A549 (cell line): ENCODE measurements around the gene TMEM250. TPM values are rescaled to one million over a fixed set of nuclear protein-coding genes. Genes with fewer than 3 reads are reported as not detected.

ENCODE experiments used
- ATAC-seq, 2 experiments: fragments of 200-7000 bp in 1 of 2; fragments of >200 bp in 1 of 2; cut with Nextera tagmentation in 1 of 2; cut with Tn5 transposase in 1 of 2; 3 replicates each; pipeline versions ENCODE4 v1.8.0 to v1.9.1; 2018 to 2020; ENCODE audit warnings: mild to moderate bottlenecking in 1 of 2, moderate library complexity in 1 of 2
- CTCF ChIA-PET: fragments of 300-600 bp; sonication (Branson Sonifier 250); formaldehyde crosslinking; extraction: SDS; loops from one replicate; lab custom pipeline; 2021; ENCODE audit warnings: antibody characterized with exemption, inconsistent platforms; lab: Yijun Ruan, JAX
- POLR2A ChIA-PET: fragments of 350-600 bp; formaldehyde crosslinking; extraction: SDS; loops from one replicate; lab custom pipeline; 2021; ENCODE audit warnings: antibody characterized with exemption, inconsistent platforms; lab: Yijun Ruan, JAX
- DNase-seq, 2 experiments: peaks; one replicate each; pipeline versions ENCODE4 v3.0.0 to v3.0.0-alpha.2; 2011 to 2016; ENCODE audit warnings: low read depth in 1 of 2, low spot score in 1 of 2
- FAIRE-seq: peaks from 2 replicates; lab custom pipeline; 2011; peaks lifted over from hg19 to GRCh38; lab: Jason Lieb, UNC
- H3K27ac ChIP-seq, 2 experiments: fragments of >200 bp; sonication (Bioruptor Twin); formaldehyde crosslinking; 3 replicates each; pipeline ENCODE4 v1.5.1; 2016 to 2017
- H3K4me1 ChIP-seq: fragments of >200 bp; sonication (Bioruptor Twin); formaldehyde crosslinking; 3 replicates; pipeline ENCODE4 v1.6.1; 2016
- H3K4me2 ChIP-seq: fragments of >200 bp; sonication (Bioruptor Twin); formaldehyde crosslinking; 3 replicates; pipeline ENCODE4 v1.6.1; 2016
- H3K4me3 ChIP-seq: fragments of >200 bp; sonication (Bioruptor Twin); formaldehyde crosslinking; 3 replicates; pipeline ENCODE4 v1.5.1; 2016
- H3K9me3 ChIP-seq: fragments of >200 bp; sonication (Bioruptor Twin); formaldehyde crosslinking; 3 replicates; pipeline ENCODE4 v1.6.1; 2016
- BCL3 ChIP-seq: fragments of >200 bp; sonication (Bioruptor Twin); formaldehyde crosslinking; IDR thresholded peaks from 3 replicates; pipeline ENCODE4 v1.6.1; 2016
- CBX2 ChIP-seq: fragments of 200-600 bp; sonication (generic); IDR thresholded peaks from 2 replicates; pipeline ENCODE4 v1.6.1; 2016; ENCODE audit warnings: low read depth, mild to moderate bottlenecking, borderline replicate concordance
- CEBPB ChIP-seq, 2 experiments: fragments of >200 bp in 1 of 2; sonication (Bioruptor Twin) in 1 of 2; formaldehyde crosslinking in 1 of 2; IDR thresholded peaks; 2 replicates each; pipeline ENCODE4 v1.6.1; 2012 to 2016
- CTCF ChIP-seq: fragments of >200 bp; sonication (Bioruptor Twin); formaldehyde crosslinking; IDR thresholded peaks from 3 replicates; pipeline ENCODE4 v1.5.1; 2016
- EP300 ChIP-seq, 2 experiments: fragments of >200 bp; sonication (Bioruptor Twin); formaldehyde crosslinking; IDR thresholded peaks; 2 replicates in 1 of 2; 3 replicates in 1 of 2; pipeline ENCODE4 v1.6.1; 2016 to 2017
- FOSB ChIP-seq: fragments of 250-450 bp; sonication (Bioruptor Pico); IDR thresholded peaks from 2 replicates; pipeline ENCODE4 v1.5.0; 2020; ENCODE audit warnings: mild to moderate bottlenecking, moderate library complexity
- FOSL2 ChIP-seq, 2 experiments: fragments of 450-650 bp in 1 of 2; fragments of >200 bp in 1 of 2; sonication (Bioruptor Twin) in 1 of 2; formaldehyde crosslinking; IDR thresholded peaks; 2 replicates each; pipeline versions ENCODE4 v1.5.0 to v1.6.1; 2016 to 2020; ENCODE audit warnings: mild to moderate bottlenecking in 1 of 2, moderate library complexity in 1 of 2
- FOXS1 ChIP-seq: fragments of 250-450 bp; sonication (Bioruptor Pico); IDR thresholded peaks from 2 replicates; pipeline ENCODE4 v1.5.0; 2020; ENCODE audit warnings: mild to moderate bottlenecking, moderate library complexity
- HEYL ChIP-seq: fragments of 250-450 bp; sonication (Bioruptor Pico); IDR thresholded peaks from 2 replicates; pipeline ENCODE4 v1.8.0; 2021; ENCODE audit warnings: mild to moderate bottlenecking, moderate library complexity
- HMGXB4 ChIP-seq: fragments of 250-450 bp; sonication (Bioruptor Pico); IDR thresholded peaks from 2 replicates; pipeline ENCODE4 v1.5.0; 2021; ENCODE audit warnings: mild to moderate bottlenecking, moderate library complexity, borderline replicate concordance
- HOXB13 ChIP-seq: fragments of 250-450 bp; sonication (Bioruptor Pico); IDR thresholded peaks from 2 replicates; pipeline ENCODE4 v1.5.0; 2020; ENCODE audit warnings: low read depth, mild to moderate bottlenecking, moderate library complexity
- KDM1A ChIP-seq: fragments of 200-600 bp; sonication (generic); IDR thresholded peaks from 2 replicates; pipeline ENCODE4 v1.6.1; 2016; ENCODE audit warnings: low read depth, mild to moderate bottlenecking
- KDM5A ChIP-seq: fragments of 200-600 bp; sonication (generic); IDR thresholded peaks from 2 replicates; pipeline ENCODE4 v1.6.1; 2016; ENCODE audit warnings: antibody characterized with exemption, mild to moderate bottlenecking
- NR3C1 ChIP-seq: fragments of >200 bp; sonication (Bioruptor Twin); formaldehyde crosslinking; IDR thresholded peaks from 3 replicates; pipeline ENCODE4 v1.6.1; 2017
- RAD21 ChIP-seq, 2 experiments: fragments of >200 bp in 1 of 2; sonication (Bioruptor Twin) in 1 of 2; formaldehyde crosslinking in 1 of 2; IDR thresholded peaks in 1 of 2; conservative IDR thresholded peaks in 1 of 2; 2 replicates in 1 of 2; 3 replicates in 1 of 2; pipeline ENCODE4 v1.6.1; 2012 to 2018; ENCODE audit warnings: inconsistent platforms in 1 of 2
- RCOR1 ChIP-seq: fragments of 150-350 bp; IDR thresholded peaks from 2 replicates; pipeline ENCODE4 v1.6.1; 2014; ENCODE audit warnings: antibody characterized with exemption, low read length, low read depth
- SMC3 ChIP-seq: fragments of >200 bp; sonication (Bioruptor Twin); formaldehyde crosslinking; IDR thresholded peaks from 3 replicates; pipeline ENCODE4 v1.6.1; 2018; ENCODE audit warnings: inconsistent platforms
- SREBF2 ChIP-seq: fragments of 450-650 bp; IDR thresholded peaks from 2 replicates; pipeline ENCODE4 v1.6.1; 2014; ENCODE audit warnings: mild to moderate bottlenecking, moderate library complexity
- ZNF302 ChIP-seq: fragments of 250-450 bp; sonication (Bioruptor Pico); IDR thresholded peaks from 2 replicates; pipeline ENCODE4 v1.9.0; 2021; ENCODE audit warnings: inconsistent platforms, mild to moderate bottlenecking, moderate library complexity
- ZSCAN20 ChIP-seq: fragments of 250-450 bp; sonication (Bioruptor Pico); IDR thresholded peaks from 2 replicates; pipeline ENCODE4 v1.8.0; 2022; ENCODE audit warnings: mild to moderate bottlenecking, moderate library complexity
- WGBS: methylation state at CpG from one replicate; pipeline ENCODE4 v1.1.6; 2017; ENCODE audit errors: missing lambda C conversion rate; 5-methylcytosine and 5-hydroxymethylcytosine counted together
- polyA plus RNA-seq, 4 experiments: library from polyadenylated mRNA; depleted of rRNA in 3 of 4; stranded (reverse); fragments of >200 nt; fragmentation: RNase III in 1 of 4; extraction: RNeasy Plus Mini Kit Qiagen cat#74134 plus additional on column Dnase treatment in 1 of 4; gene quantifications; 2 replicates in 3 of 4; 3 replicates in 1 of 4; pipeline ENCODE4 v1.2.3, GENCODE V29; 2011 to 2017

Gene TMEM250
- polyA plus RNA-seq, 2 of the 4 experiments (the other 2 are of a cell fraction), result 13.0 to 35.2 TPM

DNA sequence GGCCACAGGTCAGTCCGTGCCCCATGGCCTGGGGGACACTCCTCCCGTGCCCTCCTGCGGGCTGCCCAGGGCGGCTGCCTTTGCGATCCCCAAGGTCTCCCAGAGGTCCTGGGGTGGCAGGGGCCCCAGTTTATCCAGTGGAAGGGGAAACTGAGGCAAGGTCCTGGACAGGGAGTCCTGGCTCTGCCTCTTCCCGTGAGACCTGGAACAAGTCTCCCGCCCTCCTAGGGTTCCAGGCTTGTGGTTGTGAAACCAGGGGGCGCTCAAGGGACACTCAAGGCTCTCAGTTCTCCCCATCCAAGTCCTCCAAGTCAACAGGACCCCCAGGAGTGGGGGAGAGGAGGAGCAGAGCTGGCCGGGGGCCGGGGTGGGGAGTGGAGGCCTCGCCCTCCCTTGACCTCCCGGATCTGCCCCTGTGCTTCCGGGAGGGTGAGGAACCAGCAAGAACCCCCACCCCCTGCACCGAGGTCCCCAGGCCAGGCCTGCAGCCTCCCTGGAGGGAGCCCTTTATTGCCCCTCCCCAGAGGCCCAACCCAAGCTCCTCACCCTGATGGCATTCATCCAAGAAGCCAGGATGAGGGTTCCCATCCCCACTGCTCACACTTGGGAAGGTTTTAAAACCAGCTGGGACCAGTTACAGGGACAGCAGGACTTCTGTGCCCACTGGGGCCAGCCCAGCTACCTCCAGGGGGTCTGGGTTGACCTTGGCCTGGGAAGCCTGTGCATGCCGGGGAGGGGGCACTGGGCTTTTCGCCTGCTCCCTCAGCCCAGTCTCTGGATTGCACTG is 24.7 kb upstream of the TMEM250 start:
- Histone ChIP-seq H3K27ac (no peak overlapping the region), H3K4me2 (no peak overlapping the region), H3K9me3 (no peaks in the 10 kb centered on the region), H3K4me1 (no peaks in the 10 kb centered on the region), H3K4me3 (no peak overlapping the region)
- DNase-seq (peak in 1 of 2 experiments; percentile 60), ATAC-seq (peak; percentile 40 to 79; a peak in 3 of 6 replicates), FAIRE-seq (no peak)
- TF ChIP-seq RAD21 (conservative IDR thresholded peaks at IDR 0.05 in 1 of 2, IDR thresholded peaks at IDR 0.05 in 1 of 2) (peak in 1 of 2 experiments; percentile 62; a peak in 3 of 5 replicates), SMC3 (peak; percentile 41; the same call in 1 of the 3 replicates), CEBPB (IDR thresholded peaks at IDR 0.05) (peak in 1 of 2 experiments; percentile 34; a peak in 1 of 4 replicates), FOSB (no peak), RCOR1 (no peak), CTCF (peak; percentile 45)
- WGBS, result 47% methylated on average over 7 of the region's 16 CpGs
- ChIA-PET CTCF (interaction anchor here (0.8 to 4.4 kb wide), 11 partner anchors 8 to 135 kb away, joined by 3 to 18 read pairs (median 4); no protein-coding TSS in a partner anchor), POLR2A (no interaction called here)

DNA sequence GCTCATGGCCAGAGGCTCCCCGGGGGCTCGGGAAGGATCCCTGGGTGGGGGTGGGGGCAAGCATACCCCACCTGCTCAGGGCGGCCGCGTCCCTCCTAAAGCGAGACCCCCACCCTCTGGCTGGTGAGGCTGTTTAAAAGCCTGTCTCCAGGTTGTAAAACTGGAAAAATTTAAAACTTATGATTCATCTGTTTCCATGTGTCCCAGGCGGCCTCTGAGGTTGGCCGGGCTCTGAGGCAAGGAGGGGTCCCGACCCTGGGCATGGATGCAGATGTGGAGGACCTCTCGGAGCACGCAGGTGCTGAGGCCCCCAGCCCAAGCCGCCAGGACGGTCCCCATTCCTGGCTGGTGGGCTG is 24.2 kb upstream of the TMEM250 start:
- DNase-seq (no peak), FAIRE-seq (no peak), ATAC-seq (no peak)
- WGBS, result 33% methylated on average over 10 of the region's 13 CpGs
- no peaks in the 10 kb centered on the region for H3K9me3 ChIP-seq
- H3K4me2 ChIP-seq, result no peak overlapping the region
- H3K4me3 ChIP-seq, result no peak overlapping the region
- no peak overlapping the region for H3K27ac ChIP-seq
- no peaks in the 10 kb centered on the region for H3K4me1 ChIP-seq
- CTCF ChIA-PET, result interaction anchor here (1.2 to 4.4 kb wide), 5 partner anchors 15 to 124 kb away, joined by 4 to 18 read pairs (median 4); no protein-coding TSS in a partner anchor
- POLR2A ChIA-PET, result no interaction called here
- TF ChIP-seq SREBF2, result no peak
- no peak for TF ChIP-seq HMGXB4 (CRISPR knock-in tag)
- no peak for TF ChIP-seq NR3C1
- no peak for TF ChIP-seq ZSCAN20 (CRISPR knock-in tag)
- no peak for TF ChIP-seq CBX2
- TF ChIP-seq HOXB13, result no peak
- TF ChIP-seq FOSL2 (IDR thresholded peaks at IDR 0.05), result no peak
- TF ChIP-seq FOSL2 (CRISPR knock-in tag; IDR thresholded peaks at IDR 0.05), result no peak
- TF ChIP-seq FOXS1, result no peak
- TF ChIP-seq KDM1A, result no peak
- no peak for TF ChIP-seq BCL3
- no peak for TF ChIP-seq ZNF302

DNA sequence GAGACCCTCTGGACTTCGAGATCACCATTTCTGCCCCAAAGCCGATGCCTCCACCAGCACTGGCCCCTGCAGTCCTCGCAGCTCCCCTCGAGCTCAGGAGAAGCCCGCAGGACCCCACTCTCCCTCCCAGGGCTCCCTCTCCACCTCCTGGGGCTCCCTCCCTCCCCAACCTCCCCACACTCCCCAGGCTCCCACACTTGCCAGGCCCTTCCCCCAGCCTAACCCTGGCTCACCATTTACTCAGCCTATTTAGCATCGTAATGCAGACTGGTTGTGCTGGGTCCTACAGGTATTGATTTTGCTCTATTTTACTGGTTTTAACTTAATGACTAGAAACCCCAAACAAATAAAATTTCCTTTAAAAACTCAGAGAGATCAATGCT is 23.7 kb upstream of the TMEM250 start:
- 81% methylated on average over 6 of the region's 6 CpGs for WGBS

More for the DNA sequence above, 23.7 kb upstream of the TMEM250 start:
- Histone ChIP-seq H3K4me3 (no peak overlapping the region), H3K4me2 (no peak overlapping the region), H3K4me1 (no peaks in the 10 kb centered on the region), H3K9me3 (no peaks in the 10 kb centered on the region), H3K27ac (no peak overlapping the region)
- ChIA-PET POLR2A (no interaction called here), CTCF (interaction anchor here (0.8 to 2.2 kb wide), 7 partner anchors 15 to 538 kb away, joined by 3 to 9 read pairs (median 5); no protein-coding TSS in a partner anchor)
- no peak for FAIRE-seq
- TF ChIP-seq KDM5A (no peak), HEYL (CRISPR knock-in tag) (no peak), CEBPB (IDR thresholded peaks at IDR 0.05) (no peak), EP300 (IDR thresholded peaks at IDR 0.05) (no peak)
- ATAC-seq, result no peak
- DNase-seq, result no peak
